Urinary bladder (tissue), 4 donors: ENCODE results near the gene MUC5B. TPM values are rescaled to one million over a fixed set of nuclear protein-coding genes. Genes with fewer than 3 reads are reported as not detected.
"Not testable (repeated sequence)": the region's sequence is repeated elsewhere in the genome, so short reads cannot be mapped to it uniquely, and the experiment has no call there.

Experiments
- DNase-seq: peaks from one replicate; pipeline ENCODE4 v3.0.0-alpha.2; 2015; ENCODE audit errors: extremely low spot score
- H3K27ac ChIP-seq: one replicate; pipeline ENCODE4 v1.5.1; 2013; ENCODE audit warnings: low read depth, mild to moderate bottlenecking, moderate library complexity
- H3K36me3 ChIP-seq: one replicate; pipeline ENCODE4 v1.6.1; 2013; ENCODE audit warnings: mild to moderate bottlenecking, moderate library complexity; ENCODE audit not compliant: insufficient read depth
- H3K4me1 ChIP-seq: one replicate; pipeline ENCODE4 v1.6.1; 2013; ENCODE audit warnings: mild to moderate bottlenecking, moderate library complexity; ENCODE audit not compliant: insufficient read depth
- H3K4me3 ChIP-seq: one replicate; pipeline ENCODE4 v1.5.1; 2013; ENCODE audit warnings: low read depth, low read length
- WGBS: extraction: QIAGEN DNeasy Blood & Tissue Kit; methylation state at CpG from one replicate; pipeline ENCODE4 v1.1.7; 2013; 5-methylcytosine and 5-hydroxymethylcytosine counted together
- polyA plus RNA-seq: library from polyadenylated mRNA; stranded (reverse); fragments of 200-250 nt; gene quantifications from one replicate; pipeline ENCODE4 v1.2.3, GENCODE V29; 2013
- total RNA-seq: library from RNA; depleted of rRNA; stranded (reverse); fragments of >200 nt; gene quantifications from one replicate; pipeline ENCODE4 v1.2.3, GENCODE V29; 2014
- donor health status: healthy with polysubstance abuse.
- donor health status: healthy.

The MUC5B gene
- total and polyA plus RNA-seq, 2 donors: not detected

GRCh38 chr11:1204381-1205101 lies 18.3 kb upstream of the MUC5B start:
- Histone ChIP-seq H3K27ac (no peak overlapping the region), H3K4me1 (no peaks in the 10 kb centered on the region), H3K4me3 (no peak overlapping the region), H3K36me3 (no peaks in the 10 kb centered on the region)
- DNase-seq: no peak
- 85% methylated on average over 22 of the region's 22 CpGs for WGBS

DNA sequence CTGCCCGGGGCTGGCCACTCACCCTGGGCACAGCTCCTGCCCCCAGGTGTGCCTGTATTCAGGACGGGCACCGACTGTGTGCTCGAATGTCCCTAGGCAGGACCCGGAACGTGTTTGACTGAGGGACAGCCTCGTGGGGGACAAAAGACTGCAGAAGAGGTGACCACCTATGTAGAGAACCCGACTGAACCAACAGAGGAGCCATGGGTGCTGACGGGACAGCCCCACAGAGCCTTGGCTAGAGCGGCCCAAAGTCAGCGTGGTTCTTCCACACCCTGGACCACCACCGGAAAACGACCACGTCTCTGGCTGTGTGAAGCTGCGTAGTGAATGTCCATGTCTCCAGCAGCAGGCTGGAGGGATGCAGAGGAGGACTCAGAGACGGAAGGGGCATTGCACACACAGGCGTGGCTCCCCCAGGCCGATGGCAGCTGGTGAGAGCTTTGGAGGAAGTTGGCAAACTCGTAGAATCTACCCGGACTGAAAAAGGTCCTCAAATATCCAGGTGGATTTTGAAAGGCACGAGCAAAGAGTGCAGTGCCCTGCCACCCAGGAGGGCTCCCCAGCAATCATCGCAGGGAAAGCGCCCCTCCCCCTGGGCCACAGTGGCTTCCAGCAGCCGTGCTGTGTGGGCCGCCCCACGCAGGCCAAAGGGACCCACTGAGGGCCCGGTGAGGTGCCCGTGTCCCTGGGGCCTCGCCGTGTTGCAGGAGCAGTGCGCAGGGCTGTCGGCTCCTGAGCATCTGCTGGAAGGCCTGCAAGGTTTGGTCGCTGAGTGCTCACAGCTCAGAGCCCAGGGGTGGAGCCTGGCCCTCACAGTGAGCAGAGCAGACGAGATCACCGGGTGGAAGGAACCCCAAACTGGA lies 17.5 kb upstream of the MUC5B start:
- Histone ChIP-seq H3K4me1 (no peaks in the 10 kb centered on the region), H3K4me3 (no peak overlapping the region), H3K36me3 (no peaks in the 10 kb centered on the region), H3K27ac (no peak overlapping the region)
- 69% methylated on average over 35 of the region's 35 CpGs for WGBS
- no peak for DNase-seq

GRCh38 chr11:1205987-1206331 lies 16.9 kb upstream of the MUC5B start:
- Histone ChIP-seq H3K4me1 (no peaks in the 10 kb centered on the region), H3K27ac (no peak overlapping the region), H3K4me3 (no peak overlapping the region), H3K36me3 (no peaks in the 10 kb centered on the region)
- no peak for DNase-seq
- WGBS: 79% methylated on average over 8 of the region's 8 CpGs

DNA sequence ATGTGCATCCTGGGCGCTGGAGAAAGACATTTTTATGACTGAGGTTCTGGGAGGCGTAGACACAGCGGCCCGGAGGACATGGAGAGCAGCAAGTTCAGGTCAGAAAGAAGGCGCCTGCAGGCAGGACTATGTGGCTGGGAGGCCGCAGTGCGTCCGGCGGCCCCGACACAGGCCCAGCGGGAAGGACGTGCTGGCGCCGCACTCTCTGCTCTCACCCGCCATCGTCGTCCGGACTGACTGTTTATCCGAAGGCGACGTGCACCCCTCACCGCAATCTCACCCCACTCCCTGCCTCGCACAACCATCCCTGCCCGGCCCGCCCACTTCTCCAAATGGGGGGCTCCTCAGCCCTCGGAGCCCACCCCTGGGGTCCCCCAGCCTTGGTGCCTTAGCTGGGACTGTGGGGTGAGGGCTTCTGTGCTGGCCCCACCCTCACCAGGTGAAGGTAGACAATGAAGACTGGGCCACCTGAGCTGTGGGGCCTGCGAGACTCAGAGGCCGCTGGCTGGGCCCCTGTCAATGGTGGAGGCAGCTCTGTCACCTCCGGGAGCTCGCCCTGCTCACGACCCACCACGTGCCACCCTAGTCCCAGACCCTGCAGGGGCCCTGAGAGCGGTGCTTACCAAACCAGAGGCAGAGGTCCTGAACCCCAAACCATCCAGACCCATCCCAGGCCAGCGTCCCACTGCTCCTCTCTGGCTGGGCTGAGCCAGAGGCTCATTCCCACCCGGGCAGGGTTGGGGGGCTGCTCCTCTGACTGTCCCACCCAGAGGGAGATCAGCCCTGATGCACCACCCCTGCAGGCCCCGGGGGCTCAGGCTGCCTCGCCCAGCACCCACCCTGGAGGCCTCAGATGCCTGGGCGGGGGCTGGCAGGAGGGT lies 16.2 kb upstream of the MUC5B start:
- no peak for DNase-seq
- 85% methylated on average over 38 of the region's 38 CpGs for WGBS
- Histone ChIP-seq H3K27ac (no peak overlapping the region), H3K4me3 (no peak overlapping the region), H3K36me3 (no peaks in the 10 kb centered on the region), H3K4me1 (no peaks in the 10 kb centered on the region)

- no peak for DNase-seq
Measured at GRCh38 chr11:1207401-1208143, 15.3 kb upstream of the MUC5B start.

DNA sequence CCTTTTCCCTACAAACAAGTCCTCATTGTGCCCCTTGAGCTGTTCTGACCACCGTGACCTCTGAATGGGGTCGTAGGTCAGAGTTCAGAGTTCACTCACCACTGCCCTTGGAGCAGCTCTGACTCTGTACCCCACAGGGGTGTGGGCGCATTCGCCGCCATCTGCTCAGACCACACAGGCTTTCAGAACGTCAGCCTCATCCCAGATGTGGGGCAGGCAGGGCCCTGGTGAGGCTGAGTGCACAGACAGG lies 14.8 kb upstream of the MUC5B start:
- H3K27ac ChIP-seq: no peak overlapping the region
- 83% methylated on average over 6 of the region's 6 CpGs for WGBS
- DNase-seq: no peak
- no peak overlapping the region for H3K4me3 ChIP-seq
- H3K36me3 ChIP-seq: no peaks in the 10 kb centered on the region
- no peaks in the 10 kb centered on the region for H3K4me1 ChIP-seq

More at GRCh38 chr11:1207401-1208143, 15.3 kb upstream of the MUC5B start:
- Histone ChIP-seq H3K4me1 (no peaks in the 10 kb centered on the region), H3K36me3 (no peaks in the 10 kb centered on the region), H3K4me3 (no peak overlapping the region), H3K27ac (no peak overlapping the region)
- WGBS: 88% methylated on average over 34 of the region's 34 CpGs

DNA sequence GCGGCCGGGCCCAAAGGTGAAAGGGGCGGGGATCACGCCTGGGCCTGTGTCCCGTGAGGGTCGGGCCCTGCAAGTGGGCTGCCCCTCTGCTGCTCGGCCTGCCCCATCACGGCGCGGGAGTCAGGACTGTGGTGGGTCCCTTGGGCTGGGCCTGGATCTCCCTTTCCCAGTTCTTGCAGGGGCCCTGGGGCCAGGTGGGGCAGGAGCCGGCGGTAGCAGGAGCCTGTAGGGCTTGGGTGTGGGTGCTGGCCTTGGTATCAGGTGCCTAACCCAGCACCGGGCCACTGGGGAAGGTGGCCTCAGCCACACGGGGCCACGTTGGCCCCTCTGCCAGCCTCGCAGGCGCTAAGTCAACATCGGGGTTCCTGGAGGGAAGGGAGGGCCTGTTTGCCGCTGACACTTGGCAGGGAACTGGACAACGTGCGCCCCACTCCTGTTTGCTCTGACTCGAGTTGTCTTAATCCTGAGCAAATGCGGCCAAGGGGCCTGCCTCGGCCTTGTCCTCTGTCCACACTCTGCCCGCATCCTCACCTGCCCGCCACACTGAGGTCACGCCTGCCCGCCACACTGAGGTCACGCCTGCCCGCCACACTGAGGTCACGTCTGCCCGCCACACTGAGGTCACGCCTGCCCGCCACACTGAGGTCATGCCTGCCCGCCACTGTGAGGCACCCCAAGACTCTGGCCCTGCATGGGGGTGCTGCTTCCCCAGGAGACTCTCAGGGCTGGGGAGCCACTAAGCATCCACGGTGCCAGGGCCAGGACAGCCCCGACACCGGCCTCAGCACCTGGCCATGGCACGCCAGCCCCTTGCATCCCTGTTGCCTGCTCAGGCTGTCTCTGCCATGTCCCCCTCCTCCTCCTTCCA lies 14.2 kb upstream of the MUC5B start:
- WGBS: 91% methylated on average over 39 of the region's 39 CpGs
- no peaks in the 10 kb centered on the region for H3K4me1 ChIP-seq
- no peaks in the 10 kb centered on the region for H3K36me3 ChIP-seq
- no peak for DNase-seq
- H3K27ac ChIP-seq: no peak overlapping the region
- H3K4me3 ChIP-seq: no peak overlapping the region

DNA sequence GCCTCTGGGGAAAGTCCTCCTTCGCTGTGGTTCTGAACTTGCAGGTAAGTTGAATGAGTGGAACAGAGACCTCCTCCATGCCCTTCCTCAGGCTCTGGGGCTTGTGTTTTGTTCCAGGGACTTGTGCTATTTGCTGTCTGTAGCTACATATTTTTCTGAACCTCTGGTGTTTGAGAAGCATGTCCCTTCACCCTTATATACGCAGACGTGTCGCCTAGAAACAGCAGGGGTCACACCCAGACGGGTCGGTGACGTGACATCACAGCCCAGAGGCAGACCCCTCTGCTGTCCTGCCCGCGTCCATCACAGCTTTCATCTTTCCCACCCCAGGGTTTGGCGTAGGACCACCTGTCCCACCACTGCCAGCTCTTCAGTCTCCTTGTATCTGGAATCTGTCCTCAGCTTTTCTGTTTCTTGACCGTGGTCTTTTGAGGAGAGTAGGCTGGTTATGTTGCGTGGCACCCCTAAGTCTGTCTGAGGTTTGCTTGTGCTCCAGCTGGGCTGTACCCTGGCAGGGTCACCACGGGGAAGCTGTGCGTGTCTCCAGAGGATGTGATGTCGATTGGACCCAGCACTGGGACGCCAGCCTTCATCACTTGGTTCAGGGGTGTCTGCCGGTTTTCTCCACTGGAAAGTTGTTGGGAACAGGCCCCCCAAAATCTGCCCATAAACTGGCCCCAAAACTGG lies 13.4 kb upstream of the MUC5B start:
- no peaks in the 10 kb centered on the region for H3K4me1 ChIP-seq
- DNase-seq: no peak
- WGBS: 92% methylated on average over 17 of the region's 17 CpGs
- no peak overlapping the region for H3K4me3 ChIP-seq
- H3K36me3 ChIP-seq: no peaks in the 10 kb centered on the region
- H3K27ac ChIP-seq: no peak overlapping the region

- Histone ChIP-seq H3K4me3 (no peak overlapping the region), H3K4me1 (no peaks in the 10 kb centered on the region), H3K36me3 (no peaks in the 10 kb centered on the region), H3K27ac (no peak overlapping the region)
- no peak for DNase-seq
- WGBS: 80% methylated on average over 2 of the region's 2 CpGs
Measured at GRCh38 chr11:1211838-1212237, 11.0 kb upstream of the MUC5B start.

GRCh38 chr11:1215826-1216225 lies 7.0 kb upstream of the MUC5B start:
- 80% methylated on average over 8 of the region's 8 CpGs for WGBS
- not testable (repeated sequence) for DNase-seq, H3K36me3 ChIP-seq, H3K4me3 ChIP-seq, H3K4me1 ChIP-seq, H3K27ac ChIP-seq

GRCh38 chr11:1217151-1217550 lies 5.7 kb upstream of the MUC5B start:
- 88% methylated on average over 17 of the region's 17 CpGs for WGBS
- Histone ChIP-seq H3K27ac (no peak overlapping the region), H3K36me3 (no peaks in the 10 kb centered on the region), H3K4me3 (no peak overlapping the region), H3K4me1 (no peaks in the 10 kb centered on the region)
- no peak for DNase-seq

DNA sequence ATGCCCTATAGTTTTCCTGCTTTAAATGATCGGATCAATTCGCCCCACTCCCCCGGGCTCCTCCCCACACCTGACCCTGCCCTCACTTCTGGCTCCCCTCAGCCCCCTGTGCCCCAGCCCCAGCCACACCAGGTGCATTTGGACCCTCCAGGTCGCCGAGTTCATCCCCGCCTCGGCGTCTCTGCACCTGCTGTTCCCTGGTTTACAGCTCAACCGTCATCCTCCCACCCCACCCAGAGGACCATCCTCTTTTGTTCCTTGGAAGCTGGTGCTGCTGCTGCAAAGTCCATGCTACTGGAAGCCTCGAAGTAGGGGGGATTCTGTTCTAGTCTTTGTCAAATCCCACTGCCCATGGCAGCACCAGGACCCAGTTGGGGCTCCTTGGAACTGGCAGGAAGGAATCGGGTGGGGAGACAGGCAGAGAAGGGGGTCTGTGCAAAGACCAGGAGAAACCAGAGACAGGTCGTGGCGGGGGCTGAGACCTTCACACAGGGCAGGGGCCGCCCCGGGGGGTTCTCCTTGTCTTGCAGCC lies 4.5 kb upstream of the MUC5B start:
- DNase-seq: no peak
- no peaks in the 10 kb centered on the region for H3K4me1 ChIP-seq
- 77% methylated on average over 15 of the region's 15 CpGs for WGBS
- H3K36me3 ChIP-seq: no peaks in the 10 kb centered on the region
- H3K27ac ChIP-seq: no peak overlapping the region
- H3K4me3 ChIP-seq: no peak overlapping the region
